HepG2 (cell line): ENCODE measurements around the gene RUSF1.

Experiments
- CCAR2 ChIP-seq: fragments of 200-400 bp; formaldehyde crosslinking; optimal IDR thresholded peaks from 2 replicates; pipeline ENCODE3; 2018; ENCODE audit warnings: low read depth, mild to moderate bottlenecking, low read length, moderate library complexity
- CEBPG ChIP-seq: IDR thresholded peaks from 2 replicates; pipeline ENCODE4 v1.6.1; 2016
- EP300 ChIP-seq, 3 experiments: sonication (generic) in 1 of 3; formaldehyde crosslinking in 1 of 3; IDR thresholded peaks; 2 replicates each; pipeline versions ENCODE4 v1.5.1 to v1.6.1; 2011 to 2020; ENCODE audit warnings: low read depth in 2 of 3, low read length in 2 of 3, borderline replicate concordance in 1 of 3, improper control_type of control experiment in 1 of 3, mild to moderate bottlenecking in 1 of 3, missing genetic modification reagents in 1 of 3, moderate library complexity in 1 of 3
- FOXA1 ChIP-seq, 2 experiments: fragments of 450-650 bp in 1 of 2; sonication (generic) in 1 of 2; formaldehyde crosslinking in 1 of 2; IDR thresholded peaks; 2 replicates each; pipeline versions ENCODE4 v1.4.0 to v1.6.1; 2016 to 2020; ENCODE audit warnings: missing genetic modification reagents in 1 of 2
- GABPA ChIP-seq, 2 experiments: IDR thresholded peaks; 2 replicates each; pipeline ENCODE4 v1.6.1; 2011 to 2016; ENCODE audit warnings: low read depth in 2 of 2, low read length in 1 of 2, missing biosample characterization in 1 of 2, missing genetic modification characterization in 1 of 2
- KDM3A ChIP-seq: IDR thresholded peaks from 2 replicates; pipeline ENCODE4 v1.6.1; 2018; ENCODE audit warnings: low read depth, missing compliant biosample characterization
- POLR2AphosphoS5 ChIP-seq: IDR thresholded peaks from 2 replicates; pipeline ENCODE4 v1.6.1; 2012; ENCODE audit warnings: low read depth, low read length
- SMC3 ChIP-seq: IDR thresholded peaks from 2 replicates; pipeline ENCODE4 v1.6.1; 2011; ENCODE audit warnings: low read length, improper control_type of control experiment
- ZNF207 ChIP-seq: fragments of 450-650 bp; IDR thresholded peaks from 2 replicates; pipeline ENCODE4 v1.6.1; 2016; ENCODE audit warnings: antibody characterized with exemption, borderline replicate concordance
- ZSCAN31 ChIP-seq: sonication (generic); formaldehyde crosslinking; IDR thresholded peaks from 2 replicates; pipeline ENCODE4 v1.5.0; 2020; ENCODE audit warnings: low read depth, mild to moderate bottlenecking, missing genetic modification reagents
- TF ChIP-seq, protein P1 (sequence below): sonication (generic); formaldehyde crosslinking; conservative IDR thresholded peaks from 2 replicates; pipeline ENCODE4 v1.4.0; 2020; ENCODE audit warnings: missing genetic modification reagents
- TF ChIP-seq, protein P2 (sequence below): conservative IDR thresholded peaks from 2 replicates; pipeline ENCODE4 v1.6.1; 2018; ENCODE audit warnings: missing genetic modification reagents

DNA sequence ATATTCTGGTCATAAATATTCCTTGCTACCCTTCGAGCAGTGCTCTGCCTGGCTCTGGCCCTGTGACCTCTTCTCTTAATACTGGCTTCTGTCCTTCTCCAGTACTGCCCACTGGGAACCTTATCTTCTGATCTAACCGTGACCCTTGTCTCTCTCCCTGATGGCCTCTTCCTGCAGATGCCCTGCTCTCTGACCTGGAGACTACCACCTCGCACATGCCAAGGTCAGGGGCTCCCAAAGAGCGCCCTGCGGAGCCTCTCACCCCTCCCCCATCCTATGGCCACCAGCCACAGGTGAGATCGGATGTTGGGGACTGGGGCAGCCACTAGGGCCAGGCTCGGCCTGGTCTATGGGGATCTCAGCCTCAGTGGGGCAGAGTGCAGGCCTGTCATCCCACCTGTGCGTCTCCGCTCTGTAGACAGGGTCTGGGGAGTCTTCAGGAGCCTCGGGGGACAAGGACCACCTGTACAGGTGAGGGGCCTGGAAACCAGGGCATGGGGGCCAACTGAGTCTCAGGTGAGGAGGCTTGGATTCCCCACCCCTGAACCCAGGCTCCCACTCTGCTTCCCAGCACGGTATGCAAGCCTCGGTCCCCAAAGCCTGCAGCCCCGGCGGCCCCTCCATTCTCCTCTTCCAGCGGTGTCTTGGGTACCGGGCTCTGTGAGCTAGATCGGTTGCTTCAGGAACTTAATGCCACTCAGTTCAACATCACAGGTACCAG is 34.8 kb downstream of the RUSF1 start:
- TF ChIP-seq ZSCAN31 (CRISPR knock-in tag) (no peak), KDM3A (CRISPR knock-in tag) (no peak), ZNF207 (no peak), CCAR2 (no peak), SMC3 (no peak), FOXA1 (IDR thresholded peaks at IDR 0.05) (no peak), FOXA1 (CRISPR knock-in tag; IDR thresholded peaks at IDR 0.05) (no peak), GABPA (IDR thresholded peaks at IDR 0.05; ENCODE audit: low read depth, low read length) (no peak), GABPA (CRISPR knock-in tag; IDR thresholded peaks at IDR 0.05; ENCODE audit: low read depth) (no peak), EP300 (IDR thresholded peaks at IDR 0.05; ENCODE audit: low read depth in 2 of 2, low read length in 2 of 2) (no peak), EP300 (CRISPR knock-in tag; IDR thresholded peaks at IDR 0.05; ENCODE audit: borderline replicate concordance) (no peak), POLR2AphosphoS5 (no peak), CEBPG (no peak)
- TF ChIP-seq, protein P1, sequence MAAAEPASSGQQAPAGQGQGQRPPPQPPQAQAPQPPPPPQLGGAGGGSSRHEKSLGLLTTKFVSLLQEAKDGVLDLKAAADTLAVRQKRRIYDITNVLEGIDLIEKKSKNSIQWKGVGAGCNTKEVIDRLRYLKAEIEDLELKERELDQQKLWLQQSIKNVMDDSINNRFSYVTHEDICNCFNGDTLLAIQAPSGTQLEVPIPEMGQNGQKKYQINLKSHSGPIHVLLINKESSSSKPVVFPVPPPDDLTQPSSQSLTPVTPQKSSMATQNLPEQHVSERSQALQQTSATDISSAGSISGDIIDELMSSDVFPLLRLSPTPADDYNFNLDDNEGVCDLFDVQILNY (CRISPR knock-in tag), result no peak
- TF ChIP-seq, protein P2, sequence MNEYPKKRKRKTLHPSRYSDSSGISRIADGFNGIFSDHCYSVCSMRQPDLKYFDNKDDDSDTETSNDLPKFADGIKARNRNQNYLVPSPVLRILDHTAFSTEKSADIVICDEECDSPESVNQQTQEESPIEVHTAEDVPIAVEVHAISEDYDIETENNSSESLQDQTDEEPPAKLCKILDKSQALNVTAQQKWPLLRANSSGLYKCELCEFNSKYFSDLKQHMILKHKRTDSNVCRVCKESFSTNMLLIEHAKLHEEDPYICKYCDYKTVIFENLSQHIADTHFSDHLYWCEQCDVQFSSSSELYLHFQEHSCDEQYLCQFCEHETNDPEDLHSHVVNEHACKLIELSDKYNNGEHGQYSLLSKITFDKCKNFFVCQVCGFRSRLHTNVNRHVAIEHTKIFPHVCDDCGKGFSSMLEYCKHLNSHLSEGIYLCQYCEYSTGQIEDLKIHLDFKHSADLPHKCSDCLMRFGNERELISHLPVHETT (CRISPR knock-in tag), result no peak
